Measurements from ENCODE around the gene RUNX3. TPM values are rescaled to one million over a fixed set of nuclear protein-coding genes. Genes with fewer than 3 reads are reported as not detected.

The RUNX3 gene
- polyA plus RNA-seq, 1 experiment, result not detected

DNA sequence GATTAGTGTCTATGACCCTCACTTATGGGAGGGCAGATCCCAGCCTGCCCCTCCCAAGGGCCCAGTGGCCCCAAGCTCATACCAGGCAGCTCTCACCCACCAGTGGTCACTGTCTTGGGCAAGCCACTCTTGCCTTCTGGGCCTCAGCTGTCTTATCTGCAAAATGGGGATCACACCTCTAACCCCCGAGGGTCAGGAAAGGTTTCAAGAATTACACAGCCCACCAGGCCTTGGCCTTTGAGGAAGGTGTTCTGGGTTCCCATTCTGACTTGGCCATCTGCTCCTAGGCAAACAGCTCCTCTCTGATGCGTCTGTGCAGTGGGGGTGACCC is 16.8 kb downstream of the RUNX3 start:
- ChIA-PET CTCF (no interaction called here), POLR2A (no interaction called here)
- Histone ChIP-seq H3K4me3 (ENCODE audit: low read depth, low read length) (no peak overlapping the region), H3K27ac (ENCODE audit: low read depth, low read length) (no peak overlapping the region), H3K9me3 (ENCODE audit: control insufficient read depth, insufficient read depth, low read length) (peaks cover under 1% of the 10 kb centered on the region), H3K27me3 (ENCODE audit: control insufficient read depth, insufficient read depth, low read length) (no peaks in the 10 kb centered on the region)
- TF ChIP-seq, protein P1, sequence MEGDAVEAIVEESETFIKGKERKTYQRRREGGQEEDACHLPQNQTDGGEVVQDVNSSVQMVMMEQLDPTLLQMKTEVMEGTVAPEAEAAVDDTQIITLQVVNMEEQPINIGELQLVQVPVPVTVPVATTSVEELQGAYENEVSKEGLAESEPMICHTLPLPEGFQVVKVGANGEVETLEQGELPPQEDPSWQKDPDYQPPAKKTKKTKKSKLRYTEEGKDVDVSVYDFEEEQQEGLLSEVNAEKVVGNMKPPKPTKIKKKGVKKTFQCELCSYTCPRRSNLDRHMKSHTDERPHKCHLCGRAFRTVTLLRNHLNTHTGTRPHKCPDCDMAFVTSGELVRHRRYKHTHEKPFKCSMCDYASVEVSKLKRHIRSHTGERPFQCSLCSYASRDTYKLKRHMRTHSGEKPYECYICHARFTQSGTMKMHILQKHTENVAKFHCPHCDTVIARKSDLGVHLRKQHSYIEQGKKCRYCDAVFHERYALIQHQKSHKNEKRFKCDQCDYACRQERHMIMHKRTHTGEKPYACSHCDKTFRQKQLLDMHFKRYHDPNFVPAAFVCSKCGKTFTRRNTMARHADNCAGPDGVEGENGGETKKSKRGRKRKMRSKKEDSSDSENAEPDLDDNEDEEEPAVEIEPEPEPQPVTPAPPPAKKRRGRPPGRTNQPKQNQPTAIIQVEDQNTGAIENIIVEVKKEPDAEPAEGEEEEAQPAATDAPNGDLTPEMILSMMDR (IDR thresholded peaks at IDR 0.05; ENCODE audit: low read depth, low read length), result no peak
- DNase-seq (ENCODE audit: low read depth, low spot score), result no peak

DNA sequence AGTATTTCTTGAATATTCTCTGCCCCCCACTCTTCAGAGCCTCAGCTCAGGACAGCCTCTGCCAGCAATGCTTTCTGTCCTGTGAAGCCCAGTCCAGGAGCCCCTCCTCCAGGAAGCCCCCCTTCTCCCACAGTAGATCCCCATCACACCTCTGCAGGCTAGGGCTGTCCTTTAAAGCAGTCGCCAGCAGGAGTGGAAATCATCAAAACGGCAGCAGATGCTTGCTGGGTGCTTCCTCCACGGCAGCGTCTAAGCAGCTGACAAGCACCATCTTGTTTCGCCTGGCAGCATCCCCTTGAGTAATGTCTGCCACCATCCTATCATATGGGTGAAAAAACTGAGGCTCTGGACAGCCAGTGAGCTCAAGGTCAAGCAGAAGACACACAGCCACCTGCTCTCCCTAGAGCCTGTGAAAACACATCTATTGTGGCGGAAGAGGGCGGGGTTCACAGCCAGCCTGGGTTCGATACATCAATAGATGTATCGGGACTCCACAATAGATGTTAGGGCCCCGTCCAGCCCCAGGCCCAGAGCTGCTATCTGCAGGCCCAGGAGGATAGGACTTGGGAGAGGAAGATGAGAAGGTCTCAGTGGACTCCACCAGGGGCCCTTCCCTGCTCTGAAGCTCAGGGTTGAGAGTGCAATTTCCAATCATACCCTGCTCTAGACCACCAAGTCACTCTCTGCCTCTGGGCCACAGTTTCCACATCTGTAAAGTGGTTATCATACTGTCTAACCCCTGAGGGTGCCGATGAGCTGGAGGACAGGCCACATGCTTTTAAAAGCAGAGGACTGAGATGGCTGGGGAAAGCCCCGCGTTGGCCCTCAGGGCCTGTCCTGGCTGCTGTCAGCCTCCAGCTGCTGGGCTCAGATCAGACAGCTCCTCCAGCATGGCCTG is 17.5 kb downstream of the RUNX3 start:
- DNase-seq (ENCODE audit: low read depth, low spot score), result no peak
- Histone ChIP-seq H3K27ac (ENCODE audit: low read depth, low read length) (no peak overlapping the region), H3K27me3 (ENCODE audit: control insufficient read depth, insufficient read depth, low read length) (no peaks in the 10 kb centered on the region), H3K4me3 (ENCODE audit: low read depth, low read length) (no peak overlapping the region), H3K9me3 (ENCODE audit: control insufficient read depth, insufficient read depth, low read length) (peaks cover 5% of the 10 kb centered on the region)
- CTCF ChIA-PET, result no interaction called here
- TF ChIP-seq, protein P1 (IDR thresholded peaks at IDR 0.05; ENCODE audit: low read depth, low read length), result no peak
- POLR2A ChIA-PET, result no interaction called here

DNA sequence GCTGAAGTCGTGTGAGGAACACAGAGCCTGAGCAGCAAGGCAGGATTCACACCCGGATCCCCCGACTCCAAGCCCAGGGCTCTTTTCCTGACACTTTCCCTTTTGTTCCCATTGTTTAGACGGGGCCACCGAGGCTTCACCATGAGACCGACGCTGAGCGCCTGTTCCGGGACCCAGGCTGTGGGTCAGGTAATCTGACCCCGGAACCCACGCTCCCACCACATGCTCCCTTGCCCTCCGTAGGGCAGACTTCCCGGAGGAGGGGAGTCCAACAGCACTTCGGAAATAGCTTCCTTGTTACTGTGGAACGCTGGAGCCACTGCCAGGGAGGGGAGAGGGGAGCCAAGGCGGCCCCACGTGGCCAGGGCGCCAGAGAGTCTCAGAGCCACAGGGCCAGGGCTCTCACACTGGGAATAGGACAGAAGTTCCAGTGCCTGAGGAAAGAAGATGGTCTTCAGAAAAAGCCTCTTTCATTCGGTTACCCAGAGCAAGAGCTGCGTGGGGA is 18.4 kb downstream of the RUNX3 start:
- TF ChIP-seq, protein P1 (IDR thresholded peaks at IDR 0.05; ENCODE audit: low read depth, low read length), result no peak
- no peaks in the 10 kb centered on the region for H3K27me3 ChIP-seq (ENCODE audit: control insufficient read depth, insufficient read depth, low read length)
- ChIA-PET POLR2A (no interaction called here), CTCF (interaction anchor here (0.6 kb wide), 1 partner anchor 70 kb away, joined by 4 read pairs; no protein-coding TSS in a partner anchor)
- peaks cover 9% of the 10 kb centered on the region for H3K9me3 ChIP-seq (ENCODE audit: control insufficient read depth, insufficient read depth, low read length)
- no peak overlapping the region for H3K27ac ChIP-seq (ENCODE audit: low read depth, low read length)
- no peak overlapping the region for H3K4me3 ChIP-seq (ENCODE audit: low read depth, low read length)
- no peak for DNase-seq (ENCODE audit: low read depth, low spot score)

DNA sequence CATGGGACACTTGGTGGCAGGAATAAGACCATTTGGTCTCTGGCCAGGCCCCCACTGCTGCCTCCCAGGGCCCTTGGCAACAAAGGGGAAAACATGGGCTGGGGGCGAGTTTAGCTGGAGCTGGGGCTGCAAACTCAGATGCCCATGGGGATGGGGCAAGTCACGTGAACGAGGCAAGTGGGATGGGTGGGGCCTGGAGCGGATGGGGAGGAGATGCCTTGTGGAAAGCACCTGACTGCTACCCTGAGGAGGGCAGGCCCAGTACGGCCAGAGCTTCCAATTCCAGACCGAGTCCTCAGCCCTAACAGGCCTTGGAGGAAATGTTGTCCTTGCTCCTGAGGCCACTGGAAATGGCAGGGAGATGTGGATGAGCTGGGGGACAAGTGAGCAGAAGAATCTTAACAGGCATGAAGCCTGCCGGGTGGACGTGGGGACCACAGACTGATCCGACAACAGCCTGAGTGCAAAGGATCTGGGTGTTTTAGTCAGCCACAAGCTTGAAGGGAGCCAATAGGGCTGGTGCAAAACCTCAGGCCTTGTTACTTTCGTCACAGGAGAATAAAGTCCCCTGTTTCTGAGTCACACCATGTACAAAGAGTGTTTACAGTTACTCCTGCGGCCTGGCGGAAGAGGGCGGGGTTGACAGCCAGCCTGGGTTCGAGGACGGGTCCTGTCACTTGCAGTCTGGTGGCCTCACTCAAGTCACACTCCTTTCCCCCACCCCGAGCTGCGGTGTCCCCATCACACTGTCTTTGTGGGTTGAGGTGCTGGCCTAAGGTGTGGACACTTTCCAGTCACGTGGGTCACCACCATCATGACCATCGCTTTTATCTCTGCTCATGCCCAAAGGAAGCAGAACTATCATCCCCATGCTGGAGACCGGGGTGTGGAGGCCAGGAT is 19.1 kb downstream of the RUNX3 start:
- no peak overlapping the region for H3K27ac ChIP-seq (ENCODE audit: low read depth, low read length)
- TF ChIP-seq, protein P1 (IDR thresholded peaks at IDR 0.05; ENCODE audit: low read depth, low read length), result no peak
- DNase-seq (ENCODE audit: low read depth, low spot score), result no peak
- peaks cover 9% of the 10 kb centered on the region for H3K9me3 ChIP-seq (ENCODE audit: control insufficient read depth, insufficient read depth, low read length)
- POLR2A ChIA-PET, result no interaction called here
- no peak overlapping the region for H3K4me3 ChIP-seq (ENCODE audit: low read depth, low read length)
- CTCF ChIA-PET, result interaction anchor here (0.6 kb wide), 1 partner anchor 70 kb away, joined by 4 read pairs; no protein-coding TSS in a partner anchor
- no peaks in the 10 kb centered on the region for H3K27me3 ChIP-seq (ENCODE audit: control insufficient read depth, insufficient read depth, low read length)
